IMR-90 (cell line): ENCODE results near the gene CFAP61. TPM values are rescaled to one million over a fixed set of nuclear protein-coding genes. Genes with fewer than 3 reads are reported as not detected.

Source experiments
- ATAC-seq: fragments of 200-7000 bp; cut with Tn5 transposase; 2 replicates; pipeline ENCODE4 v1.9.1; 2020; ENCODE audit warnings: low read depth, mild to moderate bottlenecking, moderate library complexity
- BruUV-seq: library from RNA; stranded (reverse); fragments of 400-500 nt; replicated peaks from 2 replicates; lab custom pipeline; 2021; lab: Mats Ljungman, UMichigan
- CTCF ChIA-PET: fragments of 300-600 bp; formaldehyde crosslinking; extraction: SDS; loops from one replicate; lab custom pipeline; 2021; ENCODE audit warnings: antibody characterized with exemption; lab: Yijun Ruan, JAX
- POLR2A ChIA-PET: fragments of 300-600 bp; sonication (Branson Sonifier 250); formaldehyde crosslinking; loops from one replicate; lab custom pipeline; 2022; ENCODE audit warnings: antibody characterized with exemption; ENCODE audit not compliant: unreplicated experiment; lab: Charles Lee
- DNase-seq: peaks from one replicate; pipeline ENCODE4 v3.0.0; 2013
- H2AFZ ChIP-seq: replicated peaks from 2 replicates; pipeline ENCODE3; 2013; ENCODE audit warnings: low read length, mild to moderate bottlenecking; ENCODE audit not compliant: poor library complexity
- H2AK5ac ChIP-seq: 2 replicates; pipeline ENCODE4 v1.6.1; 2013; ENCODE audit warnings: low read depth, low read length, inconsistent platforms
- H2AK9ac ChIP-seq: replicated peaks from 2 replicates; pipeline ENCODE3; 2013; ENCODE audit warnings: mild to moderate bottlenecking, low read depth, low read length, moderate library complexity; ENCODE audit not compliant: poor library complexity
- H2BK120ac ChIP-seq: 2 replicates; pipeline ENCODE4 v1.6.1; 2013; ENCODE audit warnings: low read depth, low read length, inconsistent platforms
- H2BK15ac ChIP-seq: 3 replicates; pipeline ENCODE4 v1.6.1; 2013; ENCODE audit warnings: low read depth, low read length, inconsistent platforms
- H2BK20ac ChIP-seq: 2 replicates; pipeline ENCODE4 v1.6.1; 2013; ENCODE audit warnings: low read depth, mild to moderate bottlenecking, inconsistent platforms, low read length, moderate library complexity
- H2BK5ac ChIP-seq: 2 replicates; pipeline ENCODE4 v1.6.1; 2013; ENCODE audit warnings: mild to moderate bottlenecking, low read depth, low read length, inconsistent platforms; ENCODE audit not compliant: poor library complexity, severe bottlenecking
- H3K14ac ChIP-seq: replicated peaks from 2 replicates; pipeline ENCODE4 v1.6.1; 2013; ENCODE audit warnings: low read depth, low read length, inconsistent platforms
- H3K18ac ChIP-seq: 2 replicates; pipeline ENCODE4 v1.6.1; 2013; ENCODE audit warnings: low read depth, low read length, control low read depth
- H3K23ac ChIP-seq: 2 replicates; pipeline ENCODE4 v1.6.1; 2013; ENCODE audit warnings: low read depth, low read length, inconsistent platforms
- H3K27ac ChIP-seq: 2 replicates; pipeline ENCODE4 v1.5.1; 2013; ENCODE audit warnings: mild to moderate bottlenecking, control low read depth, low read length; ENCODE audit not compliant: insufficient read depth
- H3K27me3 ChIP-seq: 2 replicates; pipeline ENCODE4 v1.6.1; 2013; ENCODE audit warnings: low read length; ENCODE audit not compliant: control insufficient read depth, insufficient read depth
- H3K36me3 ChIP-seq: 2 replicates; pipeline ENCODE4 v1.6.1; 2013; ENCODE audit warnings: low read length, mixed read lengths; ENCODE audit not compliant: control insufficient read depth, insufficient read depth
- H3K4ac ChIP-seq: 2 replicates; pipeline ENCODE4 v1.6.1; 2013; ENCODE audit warnings: low read depth, low read length, inconsistent platforms
- H3K4me1 ChIP-seq: 2 replicates; pipeline ENCODE4 v1.6.1; 2013; ENCODE audit warnings: low read length, mixed read lengths; ENCODE audit not compliant: control insufficient read depth, insufficient read depth
- H3K4me2 ChIP-seq: 2 replicates; pipeline ENCODE4 v1.6.1; 2013; ENCODE audit warnings: low read depth, mild to moderate bottlenecking, control low read depth, low read length, moderate library complexity
- H3K4me3 ChIP-seq: 2 replicates; pipeline ENCODE4 v1.5.1; 2013; ENCODE audit warnings: low read depth, mild to moderate bottlenecking, control low read depth, low read length, moderate library complexity; ENCODE audit not compliant: insufficient read depth
- H3K56ac ChIP-seq: 2 replicates; pipeline ENCODE4 v1.6.1; 2013; ENCODE audit warnings: low read length, inconsistent platforms; ENCODE audit not compliant: insufficient read depth; ENCODE audit errors: extremely low read depth
- H3K79me1 ChIP-seq, 2 experiments: 2 replicates each; pipeline ENCODE4 v1.6.1; 2013; ENCODE audit warnings: low read length in 2 of 2, inconsistent platforms in 1 of 2, low read depth in 1 of 2
- H3K9ac ChIP-seq: 2 replicates; pipeline ENCODE4 v1.6.1; 2013; ENCODE audit warnings: low read depth, low read length, control low read depth
- H3K9me1 ChIP-seq: 2 replicates; pipeline ENCODE4 v1.6.1; 2013; ENCODE audit warnings: low read length, inconsistent platforms; ENCODE audit not compliant: insufficient read depth
- H3K9me3 ChIP-seq: 2 replicates; pipeline ENCODE4 v1.6.1; 2013; ENCODE audit warnings: low read length; ENCODE audit not compliant: control insufficient read depth, insufficient read depth
- H4K20me1 ChIP-seq: 2 replicates; pipeline ENCODE4 v1.6.1; 2013; ENCODE audit warnings: low read length, inconsistent platforms; ENCODE audit not compliant: insufficient read depth
- H4K5ac ChIP-seq: 2 replicates; pipeline ENCODE4 v1.6.1; 2013; ENCODE audit warnings: mild to moderate bottlenecking, low read depth, low read length, control low read depth
- H4K8ac ChIP-seq, 2 experiments: 2 replicates each; pipeline ENCODE4 v1.6.1; 2013; ENCODE audit warnings: low read depth in 2 of 2, low read length in 2 of 2, control low read depth in 1 of 2, inconsistent platforms in 1 of 2
- H4K91ac ChIP-seq: 2 replicates; pipeline ENCODE4 v1.6.1; 2013; ENCODE audit warnings: low read depth, low read length, inconsistent platforms; ENCODE audit not compliant: insufficient read depth
- BHLHE40 ChIP-seq: fragments of 150-350 bp; IDR thresholded peaks from 2 replicates; pipeline ENCODE4 v1.6.1; 2016; ENCODE audit warnings: mild to moderate bottlenecking, low read depth, low read length
- CEBPB ChIP-seq: IDR thresholded peaks from 2 replicates; pipeline ENCODE4 v1.6.1; 2012; ENCODE audit warnings: low read depth, low read length, improper control_type of control experiment
- CHD1 ChIP-seq: IDR thresholded peaks from 2 replicates; pipeline ENCODE4 v1.6.1; 2012; ENCODE audit warnings: low read depth, low read length, improper control_type of control experiment
- MAZ ChIP-seq: IDR thresholded peaks from 2 replicates; pipeline ENCODE4 v1.6.1; 2012; ENCODE audit warnings: low read depth, mild to moderate bottlenecking, low read length, improper control_type of control experiment, moderate library complexity, borderline replicate concordance
- NFE2L2 ChIP-seq: fragments of 150-350 bp; IDR thresholded peaks from 2 replicates; pipeline ENCODE4 v1.6.1; 2016; ENCODE audit warnings: low read depth, mild to moderate bottlenecking, low read length
- POLR2A ChIP-seq: IDR thresholded peaks from 2 replicates; pipeline ENCODE4 v1.6.1; 2012; ENCODE audit warnings: mild to moderate bottlenecking, low read depth, low read length
- RCOR1 ChIP-seq: IDR thresholded peaks from 2 replicates; pipeline ENCODE4 v1.6.1; 2012; ENCODE audit warnings: mild to moderate bottlenecking, low read length, improper control_type of control experiment; ENCODE audit not compliant: insufficient replicate concordance
- RFX5 ChIP-seq: IDR thresholded peaks from 2 replicates; pipeline ENCODE4 v1.8.0; 2012; ENCODE audit warnings: low read depth, mild to moderate bottlenecking, low read length, moderate library complexity
- WGBS, 2 experiments: methylation state at CpG; one replicate each; pipeline versions ENCODE4 v1.1.5 to v1.1.7; 2013; ENCODE audit warnings: missing lambda C conversion rate in 2 of 2; ENCODE audit not compliant: insufficient read length in 1 of 2; ENCODE audit errors: extremely low coverage in 2 of 2; 5-methylcytosine and 5-hydroxymethylcytosine counted together
- dilution Hi-C: fragments of 300-500 bp; cut with HindIII; formaldehyde crosslinking; loops from one replicate; pipeline ENCODE4 v1.14.3; 2018; ENCODE audit warnings: low sequenced_read_pairs; ENCODE audit not compliant: unreplicated experiment
- in situ Hi-C: fragments of 300-500 bp; cut with MboI; formaldehyde crosslinking; loops from 3 replicates; pipeline ENCODE4 v1.14.3; 2019; ENCODE audit warnings: low sequenced_read_pairs, inconsistent platforms, mixed read lengths
- intact Hi-C: fragments of 100-400 bp; cut with micrococcal nuclease; formaldehyde crosslinking; loops from 2 replicates; pipeline ENCODE4 v1.10.0; 2022
- polyA plus RNA-seq, 3 experiments: library from polyadenylated mRNA; depleted of rRNA; stranded (reverse); fragments of >200 nt; gene quantifications; 2 replicates each; pipeline ENCODE4 v1.2.3, GENCODE V29; 2012; ENCODE audit warnings: low replicate concordance in 1 of 3
- total RNA-seq: library from RNA; depleted of rRNA; stranded (reverse); fragments of >200 nt; gene quantifications from 2 replicates; pipeline ENCODE4 v1.2.3, GENCODE V29; 2012
- TF ChIP-seq, protein P1 (sequence below): fragments of 150-350 bp; IDR thresholded peaks from 2 replicates; pipeline ENCODE4 v1.6.1; 2016; ENCODE audit warnings: low read depth, mild to moderate bottlenecking, low read length, moderate library complexity, borderline replicate concordance
- TF ChIP-seq, protein P2 (sequence below): fragments of 150-350 bp; IDR thresholded peaks from 2 replicates; pipeline ENCODE4 v1.6.1; 2017; ENCODE audit warnings: mild to moderate bottlenecking, antibody characterized with exemption, low read length, low read depth
- TF ChIP-seq, protein P3 (sequence below): conservative IDR thresholded peaks from 2 replicates; pipeline ENCODE4 v1.5.1; 2012; ENCODE audit warnings: mild to moderate bottlenecking, low read depth, low read length, improper control_type of control experiment

Gene CFAP61
- total and polyA plus RNA-seq, 2 of the 4 experiments (the other 2 are of a cell fraction), result 0.07 TPM; not detected in 1

DNA sequence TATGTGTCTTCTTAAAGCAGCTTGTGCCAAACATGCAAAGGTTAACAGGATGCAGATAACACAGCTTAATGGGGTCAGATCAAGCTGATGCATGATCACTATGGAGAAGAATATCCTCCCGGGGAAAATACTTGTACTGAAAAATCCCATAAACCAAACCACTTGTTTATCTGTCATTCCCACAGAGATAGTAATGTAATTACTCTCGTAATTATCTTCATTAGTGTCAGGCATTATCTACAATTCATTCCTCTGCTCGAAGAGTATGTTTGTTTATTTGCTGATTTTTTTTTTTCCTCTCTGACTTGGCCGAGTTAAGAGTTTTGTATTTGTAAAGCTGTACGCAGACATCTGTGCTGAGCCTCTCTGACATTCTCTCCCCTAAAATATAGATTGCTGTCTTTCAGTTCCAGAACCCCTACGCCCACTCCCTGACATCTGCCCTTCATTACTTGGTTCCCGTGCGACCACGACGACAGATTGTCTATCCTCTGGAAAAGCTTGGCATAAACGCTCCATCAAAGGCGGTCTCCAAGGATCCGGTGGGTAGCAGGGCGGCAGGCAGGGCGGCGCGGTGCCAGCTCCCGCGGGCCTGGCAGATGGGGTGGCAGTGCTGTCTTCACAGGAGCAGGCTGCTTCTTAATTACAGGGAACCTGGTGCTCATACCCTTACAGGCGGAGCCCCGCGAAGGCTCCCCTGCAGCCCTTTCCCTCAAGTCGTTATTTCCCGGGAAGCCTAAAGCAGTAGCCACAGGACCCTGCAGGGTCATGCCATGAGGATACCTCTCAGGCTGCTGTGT is 147.2 kb downstream of the CFAP61 start:
- BruUV-seq, result no TSS peak
- in situ Hi-C loops, result no loop called here
- H3K14ac ChIP-seq, result no peak overlapping the region
- H3K18ac ChIP-seq, result no peak overlapping the region
- H2AK5ac ChIP-seq, result no peak overlapping the region
- H3K4me3 ChIP-seq, result no peak overlapping the region
- no peak overlapping the region for H2AFZ ChIP-seq
- no peaks in the 10 kb centered on the region for H3K36me3 ChIP-seq
- no peak overlapping the region for H3K4me2 ChIP-seq
- no peak overlapping the region for H3K23ac ChIP-seq
- no peak overlapping the region for H2BK20ac ChIP-seq
- POLR2A ChIA-PET, result no interaction called here
- dilution Hi-C loops, result no loop called here
- H4K91ac ChIP-seq, result no peak overlapping the region
- no peak overlapping the region for H3K27ac ChIP-seq
- H3K9me1 ChIP-seq, result no peaks in the 10 kb centered on the region
- H3K4ac ChIP-seq, result no peak overlapping the region
- H3K9ac ChIP-seq, result no peak overlapping the region
- H3K9me3 ChIP-seq, result no peaks in the 10 kb centered on the region
- H3K56ac ChIP-seq, result no peak overlapping the region
- H2BK120ac ChIP-seq, result no peak overlapping the region
- peaks cover 6% of the 10 kb centered on the region for H3K27me3 ChIP-seq
- ATAC-seq, result no peak
- TF ChIP-seq POLR2A (no peak), CHD1 (no peak), RCOR1 (no peak), CEBPB (no peak), RFX5 (no peak), MAZ (no peak), NFE2L2 (no peak), BHLHE40 (no peak)
- TF ChIP-seq, protein P1, sequence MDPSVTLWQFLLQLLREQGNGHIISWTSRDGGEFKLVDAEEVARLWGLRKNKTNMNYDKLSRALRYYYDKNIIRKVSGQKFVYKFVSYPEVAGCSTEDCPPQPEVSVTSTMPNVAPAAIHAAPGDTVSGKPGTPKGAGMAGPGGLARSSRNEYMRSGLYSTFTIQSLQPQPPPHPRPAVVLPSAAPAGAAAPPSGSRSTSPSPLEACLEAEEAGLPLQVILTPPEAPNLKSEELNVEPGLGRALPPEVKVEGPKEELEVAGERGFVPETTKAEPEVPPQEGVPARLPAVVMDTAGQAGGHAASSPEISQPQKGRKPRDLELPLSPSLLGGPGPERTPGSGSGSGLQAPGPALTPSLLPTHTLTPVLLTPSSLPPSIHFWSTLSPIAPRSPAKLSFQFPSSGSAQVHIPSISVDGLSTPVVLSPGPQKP, result no peak
- TF ChIP-seq, protein P2, sequence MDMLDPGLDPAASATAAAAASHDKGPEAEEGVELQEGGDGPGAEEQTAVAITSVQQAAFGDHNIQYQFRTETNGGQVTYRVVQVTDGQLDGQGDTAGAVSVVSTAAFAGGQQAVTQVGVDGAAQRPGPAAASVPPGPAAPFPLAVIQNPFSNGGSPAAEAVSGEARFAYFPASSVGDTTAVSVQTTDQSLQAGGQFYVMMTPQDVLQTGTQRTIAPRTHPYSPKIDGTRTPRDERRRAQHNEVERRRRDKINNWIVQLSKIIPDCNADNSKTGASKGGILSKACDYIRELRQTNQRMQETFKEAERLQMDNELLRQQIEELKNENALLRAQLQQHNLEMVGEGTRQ, result no peak
- TF ChIP-seq, protein P3, sequence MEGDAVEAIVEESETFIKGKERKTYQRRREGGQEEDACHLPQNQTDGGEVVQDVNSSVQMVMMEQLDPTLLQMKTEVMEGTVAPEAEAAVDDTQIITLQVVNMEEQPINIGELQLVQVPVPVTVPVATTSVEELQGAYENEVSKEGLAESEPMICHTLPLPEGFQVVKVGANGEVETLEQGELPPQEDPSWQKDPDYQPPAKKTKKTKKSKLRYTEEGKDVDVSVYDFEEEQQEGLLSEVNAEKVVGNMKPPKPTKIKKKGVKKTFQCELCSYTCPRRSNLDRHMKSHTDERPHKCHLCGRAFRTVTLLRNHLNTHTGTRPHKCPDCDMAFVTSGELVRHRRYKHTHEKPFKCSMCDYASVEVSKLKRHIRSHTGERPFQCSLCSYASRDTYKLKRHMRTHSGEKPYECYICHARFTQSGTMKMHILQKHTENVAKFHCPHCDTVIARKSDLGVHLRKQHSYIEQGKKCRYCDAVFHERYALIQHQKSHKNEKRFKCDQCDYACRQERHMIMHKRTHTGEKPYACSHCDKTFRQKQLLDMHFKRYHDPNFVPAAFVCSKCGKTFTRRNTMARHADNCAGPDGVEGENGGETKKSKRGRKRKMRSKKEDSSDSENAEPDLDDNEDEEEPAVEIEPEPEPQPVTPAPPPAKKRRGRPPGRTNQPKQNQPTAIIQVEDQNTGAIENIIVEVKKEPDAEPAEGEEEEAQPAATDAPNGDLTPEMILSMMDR, result no peak
- H2BK5ac ChIP-seq, result no peak overlapping the region
- no peaks in the 10 kb centered on the region for H3K79me1 ChIP-seq
- intact Hi-C loops, result no loop called here
- CTCF ChIA-PET, result no interaction called here
- no peak overlapping the region for H4K5ac ChIP-seq
- WGBS, 2 experiments, result 40% methylated on average over 1 of the region's 24 CpGs; no CpG with 5 or more reads in 1 of the 2 experiments
- no peaks in the 10 kb centered on the region for H4K20me1 ChIP-seq
- no peak overlapping the region for H2AK9ac ChIP-seq
- H2BK15ac ChIP-seq, result no peak overlapping the region
- H4K8ac ChIP-seq, result no peak overlapping the region
- H3K4me1 ChIP-seq, result no peaks in the 10 kb centered on the region
- DNase-seq, result no peak
